Measurements from ENCODE around the gene DYNC1LI2. TPM values are rescaled to one million over a fixed set of nuclear protein-coding genes. Genes with fewer than 3 reads are reported as not detected.
"Not testable (repeated sequence)": the region's sequence is repeated elsewhere in the genome, so short reads cannot be mapped to it uniquely, and the experiment has no call there.

Gene DYNC1LI2
- polyA plus RNA-seq (ENCODE audit: insufficient read length in 4 of 4), result 100 to 1,000 TPM in 2 of 4 donors, 10 to 100 TPM in 2; 86.0 to 166 (median 128) TPM

DNA sequence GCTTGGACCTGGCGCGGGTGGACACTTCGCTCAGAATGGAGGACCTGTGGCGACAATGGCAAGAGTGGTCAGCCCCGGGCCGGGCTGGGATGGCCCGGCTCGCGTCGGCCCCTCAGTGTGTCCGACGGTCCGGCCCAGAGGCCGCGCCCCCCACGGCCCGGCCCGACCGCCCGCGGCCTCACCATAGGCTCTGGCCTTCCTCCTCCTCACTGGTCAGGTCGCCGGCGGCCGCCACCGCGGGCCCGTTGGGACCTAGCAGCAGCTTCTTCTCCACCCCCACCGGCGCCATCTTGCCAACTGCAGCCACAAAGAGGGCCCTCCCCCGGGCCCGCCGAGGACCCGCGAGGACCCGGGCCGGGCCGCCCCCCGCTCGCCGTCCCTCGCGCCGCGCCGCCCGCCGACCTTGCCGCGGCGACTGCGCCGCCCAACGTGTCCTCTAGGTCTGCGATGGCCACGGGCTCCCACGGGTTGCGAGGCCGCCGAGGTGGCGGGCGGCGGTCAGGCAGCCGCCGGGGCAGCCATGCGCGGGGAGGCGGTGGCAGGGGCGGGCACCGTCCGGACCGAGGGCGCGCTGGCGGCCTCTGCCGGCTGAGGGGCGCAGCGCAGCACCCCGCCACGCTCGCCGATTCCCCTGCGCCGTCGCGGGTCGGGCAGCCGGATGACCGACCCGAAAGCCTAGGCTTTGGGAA lies at the start of gene DYNC1LI2:
Gene DYNC1LI2, minus strand, starts transcription at position 307 of the 689 bp plus-strand sequence. Its CDS starts 18 bp downstream, at position 289.
- DNase-seq (ENCODE audit: low read depth in 4 of 4, low spot score in 2 of 4), result peak in 1 of 4 donors; percentile 63

DNA sequence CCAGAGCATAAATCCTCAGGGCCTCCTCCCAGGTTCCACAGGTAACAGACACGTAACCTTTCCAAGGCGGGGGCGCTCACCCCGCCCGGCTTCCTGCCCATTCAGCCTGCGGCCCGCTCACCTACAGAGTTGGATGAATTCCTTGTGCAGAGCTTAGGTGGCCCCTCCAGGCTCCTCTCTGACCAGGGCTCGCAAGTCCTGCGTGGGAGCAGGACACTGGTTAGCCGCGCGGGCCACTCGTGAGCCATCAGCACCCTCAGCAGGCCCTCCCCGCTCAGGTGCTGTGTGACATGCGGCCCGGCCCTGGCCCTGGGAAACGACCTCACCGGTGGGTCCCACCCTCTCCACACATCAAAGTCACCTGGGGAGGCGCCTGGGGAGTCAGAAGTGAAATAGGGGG lies 49.4 kb upstream of the DYNC1LI2 start:
- no peak for DNase-seq (ENCODE audit: low read depth in 4 of 4, low spot score in 2 of 4)

DNA sequence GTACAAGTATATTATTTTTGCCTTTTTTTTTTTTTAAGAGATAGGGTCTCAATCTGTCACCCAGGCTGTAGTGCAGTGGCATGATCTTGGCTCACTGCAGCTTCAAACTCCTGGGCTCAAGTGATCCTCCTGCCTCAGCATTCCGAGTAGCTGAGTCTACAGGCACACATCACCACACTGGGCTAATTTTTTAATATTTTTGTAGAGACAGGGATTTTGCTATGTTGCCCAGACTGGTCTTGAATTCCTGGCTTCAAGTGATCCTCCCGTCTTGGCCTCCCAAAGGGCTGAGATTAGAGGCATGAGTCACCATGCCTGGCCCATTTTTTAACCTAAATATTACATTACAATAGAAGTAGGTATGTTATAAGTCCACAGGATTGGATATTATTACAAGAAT lies 46.8 kb upstream of the DYNC1LI2 start:
- no peak for DNase-seq (ENCODE audit: low read depth in 4 of 4, low spot score in 2 of 4)

DNA sequence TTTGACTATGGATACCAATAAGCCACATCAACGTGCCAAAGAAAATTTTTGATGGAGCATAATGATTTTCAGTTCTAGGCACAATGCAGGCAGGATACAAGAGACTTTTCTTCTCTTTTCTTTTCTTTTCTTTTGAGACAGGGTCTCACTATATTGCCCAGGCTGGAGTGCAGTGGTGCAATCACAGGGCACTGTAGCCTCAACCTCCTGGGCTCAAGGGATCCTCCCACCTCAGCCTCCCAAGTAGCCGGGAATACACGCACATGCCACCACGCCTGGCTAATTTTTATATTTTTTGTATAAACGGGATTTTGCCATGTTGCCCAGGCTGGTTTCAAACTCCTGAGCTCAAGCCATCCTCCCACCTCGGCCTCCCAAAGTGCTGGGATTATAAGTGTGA lies 42.6 kb upstream of the DYNC1LI2 start:
- DNase-seq (ENCODE audit: low read depth in 4 of 4, low spot score in 2 of 4), result not testable (repeated sequence)

DNA sequence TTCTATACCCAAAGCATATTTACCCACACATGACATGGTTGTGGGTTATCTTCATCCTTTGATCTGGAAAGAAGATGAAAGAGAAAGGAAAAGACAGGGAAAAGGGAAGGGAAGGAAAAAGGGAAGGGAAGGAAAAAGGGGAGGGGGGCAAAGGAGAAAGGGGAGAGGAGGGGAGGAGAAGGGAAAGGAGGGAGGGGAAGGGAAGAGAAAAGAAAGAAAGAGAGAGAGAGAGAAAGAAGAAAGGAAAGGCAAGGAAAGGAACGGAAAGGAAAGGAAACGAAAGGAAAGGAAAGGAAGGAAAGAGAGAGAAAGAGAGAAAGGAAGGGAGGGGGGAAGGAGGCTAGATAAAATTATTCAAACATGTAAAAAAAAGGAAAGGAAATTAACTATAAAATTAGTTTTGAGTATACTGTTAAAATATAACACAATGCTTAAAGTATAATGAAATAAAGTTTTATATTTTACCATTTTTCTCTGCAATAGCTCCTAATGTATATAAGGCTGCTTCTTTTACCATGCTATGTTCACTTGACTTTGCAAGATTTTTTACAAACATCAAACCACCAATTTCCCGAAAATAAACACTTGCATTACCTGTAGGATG lies 38.8 kb upstream of the DYNC1LI2 start:
- DNase-seq (ENCODE audit: low read depth in 4 of 4, low spot score in 2 of 4), result no peak

DNA sequence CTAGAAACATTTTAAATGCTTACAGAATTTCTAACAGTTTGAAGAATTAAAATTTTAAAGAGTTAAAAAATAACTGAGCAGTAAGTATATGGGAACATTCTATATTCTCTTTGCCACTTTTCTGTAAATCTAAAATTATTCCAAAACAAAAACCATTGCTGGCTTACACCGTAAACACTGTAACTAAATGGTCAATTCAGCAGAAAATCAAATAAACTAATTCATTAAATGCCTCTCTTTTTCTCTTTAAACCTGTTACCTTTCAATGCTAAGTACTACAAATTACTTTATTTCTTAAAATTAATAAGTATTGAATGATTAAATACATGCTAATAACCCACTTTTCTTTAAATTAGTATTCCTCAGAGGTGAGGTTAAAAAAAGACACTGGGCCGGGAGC lies 36.0 kb upstream of the DYNC1LI2 start:
- no peak for DNase-seq (ENCODE audit: low read depth in 4 of 4, low spot score in 2 of 4)

DNA sequence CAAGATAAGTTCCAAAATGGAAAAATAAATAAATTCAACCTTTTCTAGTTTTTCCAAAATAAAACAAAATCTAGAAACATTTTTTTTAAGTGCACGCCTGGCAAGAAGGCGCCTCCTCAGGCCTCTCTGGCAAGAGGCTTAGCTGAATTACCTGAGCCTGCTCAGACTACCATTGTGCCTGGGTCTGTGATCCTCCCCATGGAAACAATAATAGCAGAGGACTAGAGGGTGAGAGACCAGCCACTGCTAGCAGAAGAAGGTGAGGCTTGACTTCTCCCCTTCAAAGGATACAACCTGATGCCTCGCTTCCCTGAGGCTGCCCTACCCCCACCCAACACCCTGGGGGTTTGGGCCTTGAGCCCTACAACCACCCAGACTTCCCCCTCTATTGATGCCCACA lies 35.1 kb upstream of the DYNC1LI2 start:
- DNase-seq (ENCODE audit: low read depth in 4 of 4, low spot score in 2 of 4), result no peak

DNA sequence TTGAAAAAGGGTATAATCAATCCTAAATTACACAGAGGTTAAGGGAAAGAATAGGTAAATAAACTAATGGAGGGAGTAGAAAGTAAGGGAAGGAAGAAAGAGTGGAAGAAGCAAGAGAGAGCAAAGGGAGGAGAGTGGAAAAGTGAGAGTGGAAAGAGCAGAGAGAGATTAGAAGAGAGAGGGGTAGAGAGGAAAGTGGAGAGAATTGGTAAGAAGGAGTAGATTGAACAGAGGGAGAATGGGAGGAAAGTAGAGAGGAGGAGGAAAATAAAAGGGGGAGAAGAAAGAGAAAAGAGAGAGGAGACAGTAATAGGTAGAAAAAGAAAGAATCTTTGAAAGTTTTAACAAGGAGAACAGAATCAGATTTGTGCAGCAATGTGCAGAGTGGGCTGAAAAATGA lies 25.0 kb upstream of the DYNC1LI2 start:
- DNase-seq (ENCODE audit: low read depth in 4 of 4, low spot score in 2 of 4), result no peak

DNA sequence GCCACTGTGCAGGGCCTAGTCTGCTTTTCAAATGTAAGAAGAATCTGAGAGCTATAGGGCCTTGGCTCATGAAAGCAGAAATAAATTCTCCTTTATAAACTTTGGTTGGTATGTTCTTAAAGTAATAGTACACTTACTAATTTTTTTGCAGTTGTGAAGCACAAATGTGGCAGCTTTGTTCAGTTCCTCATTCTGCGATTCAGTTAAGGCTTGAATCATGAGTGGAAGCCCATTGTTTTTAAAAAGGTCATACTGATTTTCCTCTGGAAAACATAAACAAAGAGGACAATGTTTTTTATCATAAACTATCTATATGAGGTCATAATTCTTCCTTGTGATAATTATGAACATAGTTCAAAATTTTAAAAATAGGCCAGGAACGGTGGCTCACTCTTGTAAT lies 23.6 kb upstream of the DYNC1LI2 start:
- no peak for DNase-seq (ENCODE audit: low read depth in 4 of 4, low spot score in 2 of 4)

DNA sequence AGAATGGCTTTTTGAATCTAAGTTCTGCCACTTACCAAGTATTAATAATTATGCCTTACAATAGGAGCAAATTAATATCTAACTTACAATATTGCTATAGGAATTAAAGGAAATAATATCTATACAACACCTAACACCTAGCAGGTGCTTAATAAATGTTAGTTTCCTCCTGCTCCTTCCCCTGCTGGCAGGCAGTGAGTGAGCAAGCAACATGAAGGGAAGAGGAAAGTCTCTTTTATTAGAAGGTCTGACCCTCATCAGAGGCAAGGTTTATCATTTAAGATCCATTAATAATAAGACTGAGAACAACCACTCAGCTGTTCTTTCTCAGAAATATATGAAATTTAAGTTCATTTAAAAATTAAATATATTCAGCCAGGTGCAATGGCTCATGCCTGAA lies 6.7 kb upstream of the DYNC1LI2 start:
- DNase-seq (ENCODE audit: low read depth in 4 of 4, low spot score in 2 of 4), result no peak

DNA sequence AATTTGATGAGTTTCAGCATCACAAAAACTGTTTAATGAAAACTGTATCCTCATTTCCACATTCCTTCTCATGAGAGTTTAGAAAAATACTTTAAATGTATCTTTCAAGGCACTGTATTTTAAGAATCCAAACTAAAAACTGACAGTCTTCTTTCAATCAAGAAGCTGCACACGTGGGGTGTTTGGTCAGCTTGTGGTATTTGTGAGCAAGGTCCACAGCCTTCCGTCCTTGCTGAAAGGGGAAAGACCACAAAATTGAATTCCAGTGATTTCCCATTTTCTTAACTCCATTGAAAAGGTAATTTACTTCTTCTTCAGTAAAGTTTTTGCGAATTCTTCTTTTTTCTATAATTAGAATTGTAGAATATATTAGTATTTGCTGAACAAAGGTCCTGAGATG lies 3.4 kb upstream of the DYNC1LI2 start:
- no peak for DNase-seq (ENCODE audit: low read depth in 4 of 4, low spot score in 2 of 4)

DNA sequence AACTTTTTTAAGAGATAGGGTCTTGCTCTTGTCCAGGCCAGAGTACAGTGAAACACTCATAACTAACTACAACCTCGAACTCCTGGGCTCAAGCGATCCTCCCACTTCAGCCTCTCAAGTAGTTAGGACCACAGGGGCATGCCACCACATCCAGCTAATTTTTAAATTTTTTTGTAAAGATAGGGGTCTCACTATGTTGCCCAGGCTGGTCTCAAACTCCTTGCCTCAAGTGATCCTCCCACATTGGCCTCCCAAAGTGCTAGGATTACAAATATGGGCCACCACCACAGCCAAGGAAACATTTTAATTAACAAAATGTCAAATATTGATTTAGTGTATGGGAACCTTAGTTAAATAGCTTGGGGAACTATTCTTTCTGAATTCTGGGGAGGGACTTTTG lies 2.8 kb upstream of the DYNC1LI2 start:
- no peak for DNase-seq (ENCODE audit: low read depth in 4 of 4, low spot score in 2 of 4)

DNA sequence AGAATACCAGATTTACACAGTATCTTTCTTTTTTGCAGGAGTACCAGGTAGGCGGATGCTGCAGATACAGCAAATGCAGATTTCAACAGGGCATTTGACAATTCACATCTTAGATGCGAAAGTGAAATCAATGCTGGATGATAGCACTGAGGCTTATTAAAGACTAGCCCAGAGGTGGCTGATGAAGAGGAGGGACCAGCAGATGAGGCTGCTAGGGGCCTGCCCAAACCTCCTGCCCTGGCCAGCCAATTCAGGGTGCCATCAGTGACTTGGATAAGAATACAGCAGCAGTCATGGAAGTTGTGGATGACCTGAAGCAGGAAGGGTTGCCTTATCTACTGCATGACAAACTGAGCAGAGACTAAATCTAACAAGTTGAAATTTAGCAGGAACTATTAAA lies 1.5 kb upstream of the DYNC1LI2 start:
- DNase-seq (ENCODE audit: low read depth in 4 of 4, low spot score in 2 of 4), result no peak

DNA sequence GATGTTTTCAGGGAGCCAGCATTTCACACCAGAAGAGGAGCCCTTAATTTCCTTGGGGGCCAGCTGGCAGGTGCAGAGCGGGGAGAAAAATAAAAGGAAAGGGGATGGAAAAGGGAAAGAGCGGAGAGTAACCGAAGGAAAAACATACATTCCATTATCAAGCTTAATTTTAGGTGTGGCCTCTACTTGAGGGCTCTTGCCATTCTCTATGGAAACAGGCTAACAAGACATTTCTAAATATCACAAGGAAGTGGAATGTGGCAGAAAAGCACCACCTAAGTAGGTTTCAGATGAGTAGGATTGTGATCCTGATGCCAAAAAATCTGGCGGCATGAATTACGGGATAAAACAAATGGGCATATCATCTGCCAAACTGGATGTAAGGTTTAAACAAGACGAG lies 970 bp upstream of the DYNC1LI2 start:
- no peak for DNase-seq (ENCODE audit: low read depth in 4 of 4, low spot score in 2 of 4)

DNA sequence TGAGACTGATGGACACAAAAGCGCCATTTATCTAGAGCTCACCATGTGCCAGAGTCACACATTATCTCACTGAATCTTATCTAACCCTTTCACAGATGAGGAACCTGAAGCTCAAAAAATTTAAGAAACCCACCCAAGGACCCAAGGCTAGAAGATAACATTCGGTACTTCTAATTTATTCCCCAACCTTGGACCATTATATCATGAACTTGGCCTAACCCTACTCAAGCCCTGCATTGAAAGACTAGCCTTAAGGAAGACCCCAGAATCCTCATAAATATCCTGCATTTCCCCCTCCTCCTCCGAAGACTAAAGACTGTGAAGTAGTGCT lies 548 bp upstream of the DYNC1LI2 start:
- DNase-seq (ENCODE audit: low read depth in 4 of 4, low spot score in 2 of 4), result no peak

DNA sequence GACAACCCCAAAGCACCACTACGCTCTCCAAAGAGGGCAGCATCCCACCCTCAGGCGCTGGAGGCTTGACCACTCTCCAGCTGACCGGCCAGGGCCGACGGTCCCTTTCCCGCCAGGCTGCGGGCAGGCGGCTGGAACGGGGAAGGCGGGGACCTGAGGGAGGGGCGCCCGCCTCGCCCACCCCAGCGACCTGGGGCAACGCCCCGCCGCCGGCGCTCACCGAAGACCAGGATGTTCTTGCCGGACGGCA lies 431 bp downstream of the DYNC1LI2 start:
- peak in 1 of 4 donors; percentile 8 for DNase-seq (ENCODE audit: low read depth in 4 of 4, low spot score in 2 of 4)

DNA sequence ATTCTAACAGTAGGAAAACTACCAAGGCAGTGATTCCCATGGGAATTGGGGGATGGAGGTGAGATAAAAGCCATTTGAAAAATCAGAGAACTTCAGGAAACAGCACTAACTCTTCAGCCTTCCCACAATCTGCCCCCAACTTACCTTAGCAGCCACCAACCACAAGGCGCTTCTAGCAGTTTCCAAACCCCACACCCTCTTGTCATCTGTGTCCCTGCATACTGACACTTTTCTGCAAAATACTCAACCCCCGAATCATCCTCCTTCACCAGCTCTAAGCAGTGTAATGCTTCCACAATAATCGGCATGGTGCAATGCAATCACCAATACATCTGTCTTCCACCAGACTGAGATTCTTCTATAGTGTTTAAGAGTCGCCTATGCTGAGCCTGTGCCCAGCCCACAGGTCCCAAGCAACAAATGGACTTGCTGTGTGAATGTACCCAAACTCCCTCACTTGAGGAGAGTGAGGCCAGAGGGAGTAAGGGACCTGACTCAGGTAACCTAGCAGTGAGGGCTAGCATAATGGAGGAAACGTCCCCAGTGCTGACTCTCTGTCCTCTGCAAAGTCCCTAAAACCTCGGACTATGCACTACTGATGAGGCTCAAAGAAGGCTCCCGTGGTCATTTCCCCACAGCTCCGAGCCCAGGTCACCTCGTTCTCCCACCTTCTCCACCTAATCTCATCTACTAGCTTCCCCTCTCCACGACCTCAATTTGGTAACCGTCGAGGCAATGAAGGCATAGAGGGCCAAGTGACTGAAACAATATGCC lies 943 bp downstream of the DYNC1LI2 start:
- DNase-seq (ENCODE audit: low read depth in 4 of 4, low spot score in 2 of 4), result no peak

DNA sequence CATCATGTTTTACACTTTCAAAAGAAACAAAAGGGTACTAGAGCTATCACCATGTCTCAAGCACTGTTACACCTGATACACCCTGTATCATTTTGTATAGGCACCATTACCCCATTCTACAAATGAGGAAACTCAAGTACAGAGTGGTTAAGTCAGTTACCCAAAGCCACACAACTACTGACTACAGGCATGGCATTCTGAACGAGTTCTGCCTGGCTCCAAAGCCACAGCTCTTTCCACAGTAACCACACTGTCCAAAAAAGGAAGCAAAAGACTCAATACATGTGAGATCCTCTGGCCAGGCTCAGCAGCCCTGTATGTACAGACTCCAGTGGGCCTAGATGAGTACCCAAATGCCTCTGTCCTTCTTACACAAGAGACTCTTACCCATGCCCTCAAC lies 4.7 kb downstream of the DYNC1LI2 start:
- no peak for DNase-seq (ENCODE audit: low read depth in 4 of 4, low spot score in 2 of 4)

DNA sequence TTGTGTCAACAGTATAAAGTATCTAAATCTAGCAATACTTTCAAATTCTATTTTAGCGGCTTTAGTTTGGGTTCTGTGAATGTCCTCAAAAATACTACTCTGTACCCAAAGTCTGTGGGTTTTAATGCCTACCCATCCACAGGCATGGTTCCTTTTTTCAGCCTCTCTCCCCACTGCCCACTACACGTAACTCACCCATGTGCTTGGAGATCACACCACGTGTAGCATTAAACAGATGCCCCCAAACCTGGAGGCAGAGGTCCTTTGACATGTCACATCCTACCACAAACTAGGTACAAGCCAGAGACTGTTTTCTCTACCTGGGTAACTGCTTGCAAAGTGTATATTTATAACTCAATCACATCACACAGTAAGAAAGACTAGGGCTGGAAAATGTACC lies 5.4 kb downstream of the DYNC1LI2 start:
- no peak for DNase-seq (ENCODE audit: low read depth in 4 of 4, low spot score in 2 of 4)

DNA sequence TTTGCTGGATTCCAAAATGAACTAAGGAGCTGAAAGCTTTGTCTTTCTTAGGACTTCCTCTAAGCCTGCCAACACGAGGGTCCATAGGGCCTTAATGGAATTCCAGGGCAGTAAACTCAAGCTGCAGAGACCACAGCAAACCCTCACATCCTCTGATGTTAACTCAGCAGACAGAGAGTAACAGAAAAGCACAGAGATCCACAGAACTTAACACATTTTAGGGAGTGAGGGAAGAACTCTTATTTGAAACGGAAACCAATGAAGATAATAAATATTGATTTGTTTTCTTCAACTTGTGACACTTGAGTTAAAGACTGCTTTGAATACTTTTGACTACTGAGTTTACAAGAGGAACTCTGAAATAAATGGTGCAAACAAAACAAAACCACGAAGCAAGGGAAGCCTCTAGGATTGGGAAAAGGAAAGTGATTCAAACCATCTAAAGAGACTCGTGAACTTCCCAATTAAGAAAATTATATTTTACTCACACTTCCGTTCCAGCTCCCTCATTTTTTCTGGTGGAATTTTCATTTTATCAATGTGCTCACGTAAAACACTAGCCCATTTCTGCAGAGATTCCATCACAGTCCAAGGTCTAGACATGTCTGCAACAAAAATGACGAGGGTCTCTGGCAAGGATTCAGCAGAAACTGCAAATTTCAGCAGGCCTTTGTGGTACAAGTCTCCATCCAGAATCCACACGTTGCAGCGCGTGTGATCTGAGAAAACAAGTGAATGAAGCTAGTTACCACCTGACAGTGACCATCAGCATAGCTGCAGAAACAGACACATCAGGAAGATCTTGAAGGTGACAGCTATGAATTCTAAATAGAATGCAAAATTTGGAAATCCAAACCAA lies 9.2 kb downstream of the DYNC1LI2 start:
- DNase-seq (ENCODE audit: low read depth in 4 of 4, low spot score in 2 of 4), result peak in 1 of 4 donors; percentile 13

All from left renal cortex interstitium (tissue), 4 donors.